H1 (cell line): Measurements from ENCODE around the gene ACBD6. TPM values are rescaled to one million over a fixed set of nuclear protein-coding genes. Genes with fewer than 3 reads are reported as not detected.

Experiments
- BCL11A ChIP-seq, 2 experiments: IDR thresholded peaks; one replicate each; pipeline ENCODE4 v1.6.1; 2011; ENCODE audit warnings: low read depth in 2 of 2, low read length in 2 of 2, mild to moderate bottlenecking in 2 of 2
- CEBPB ChIP-seq: IDR thresholded peaks from 2 replicates; pipeline ENCODE4 v1.6.1; 2012; ENCODE audit warnings: low read depth, low read length
- HDAC2 ChIP-seq, 2 experiments: fragments of 300-600 bp in 1 of 2; sonication (generic) in 1 of 2; IDR thresholded peaks; 2 replicates each; pipeline ENCODE4 v1.6.1; 2011 to 2012; ENCODE audit warnings: low read depth in 2 of 2, low read length in 2 of 2, mild to moderate bottlenecking in 2 of 2, moderate library complexity in 2 of 2, borderline replicate concordance in 1 of 2, inconsistent platforms in 1 of 2
- JUN ChIP-seq: IDR thresholded peaks from 2 replicates; pipeline ENCODE4 v1.6.1; 2011; ENCODE audit warnings: low read depth, mild to moderate bottlenecking, improper control_type of control experiment, low read length
- RNF2 ChIP-seq: fragments of 200-900, 300-1000 bp; sonication (generic); IDR thresholded peaks from 2 replicates; pipeline ENCODE4 v1.7.1; 2016; ENCODE audit warnings: borderline replicate concordance, low read depth, mild to moderate bottlenecking, antibody characterized with exemption, low read length; ENCODE audit not compliant: poor library complexity, severe bottlenecking; ENCODE audit errors: missing control alignments
- SIN3A ChIP-seq, 2 experiments: IDR thresholded peaks in 1 of 2; conservative IDR thresholded peaks in 1 of 2; 2 replicates each; pipeline ENCODE4 v1.6.1; 2011 to 2012; ENCODE audit warnings: low read length in 2 of 2, improper control_type of control experiment in 1 of 2, low read depth in 1 of 2, mild to moderate bottlenecking in 1 of 2
- SIX5 ChIP-seq: IDR thresholded peaks from 2 replicates; pipeline ENCODE4 v1.6.1; 2011; ENCODE audit warnings: mild to moderate bottlenecking, low read depth, low read length
- SP4 ChIP-seq: IDR thresholded peaks from 2 replicates; pipeline ENCODE4 v1.6.1; 2012; ENCODE audit warnings: low read length, inconsistent platforms
- ZNF274 ChIP-seq: IDR thresholded peaks from 2 replicates; pipeline ENCODE4 v1.7.0; 2012; ENCODE audit warnings: low read length, borderline replicate concordance; ENCODE audit errors: extremely low read depth
- polyA plus RNA-seq, 7 experiments: library from polyadenylated mRNA; depleted of rRNA in 3 of 7; stranded (reverse) in 5 of 7; unstranded in 2 of 7; fragments of >200 nt in 5 of 7; fragments of 200-250 nt in 2 of 7; gene quantifications; 1 replicate in 5 of 7; 2 replicates in 1 of 7; 4 replicates in 1 of 7; pipeline versions ENCODE4 v1.2.1 to v1.2.3, GENCODE V29; 2011 to 2013; ENCODE audit warnings: missing spikeins in 2 of 7, mixed read lengths in 2 of 7
- total RNA-seq: library from RNA; stranded (reverse); fragmentation: NEBNext Ultra II Directional; extraction: Animal tissue kit (Norgen Biotek cat#: 25700); gene quantifications from 2 replicates; pipeline ENCODE4 v1.2.1, GENCODE V29; 2021
- TF ChIP-seq, protein P1 (sequence below): IDR thresholded peaks from 2 replicates; pipeline ENCODE4 v1.6.1; 2011; ENCODE audit warnings: low read depth, mild to moderate bottlenecking, low read length; ENCODE audit not compliant: insufficient read depth

ACBD6 gene
- total and polyA plus RNA-seq, 2 of the 8 experiments (the other 6 are each of a cell fraction or from before 2014, with no cell fraction given): 52.0 to 67.7 TPM

DNA sequence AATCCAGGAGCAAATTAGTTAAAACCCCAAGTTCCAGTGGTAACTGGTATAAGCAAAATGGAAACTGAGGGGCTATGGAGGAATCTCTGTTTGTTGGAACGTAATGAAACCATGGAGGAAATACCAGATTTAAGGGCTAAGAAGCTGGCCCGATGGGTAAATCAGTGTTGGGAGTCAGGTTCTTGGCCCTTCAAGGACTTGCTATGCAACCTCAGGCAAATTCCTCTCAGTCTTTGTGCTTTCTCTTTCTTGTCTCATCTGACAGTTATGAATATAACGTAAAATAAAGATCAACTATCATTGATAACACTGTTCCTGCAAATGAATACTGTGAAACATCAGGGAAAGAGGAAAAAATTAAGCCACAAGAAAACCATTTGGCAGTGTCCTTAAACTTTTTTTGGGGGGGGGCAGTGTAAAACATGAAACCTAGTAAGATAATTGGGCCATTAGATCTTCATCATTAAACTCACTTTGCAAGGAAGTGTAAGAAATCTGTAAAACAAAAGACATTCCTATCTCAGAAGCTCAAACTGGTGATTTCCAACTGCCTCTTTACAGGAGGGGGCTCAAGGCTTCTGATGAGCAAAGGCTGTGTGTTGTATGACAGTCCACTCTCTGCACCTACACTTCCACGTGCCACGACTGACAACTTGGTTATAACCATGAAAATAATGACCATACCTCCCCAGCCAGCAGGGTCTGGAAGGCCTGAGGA, 224.7 kb downstream of the ACBD6 start (continued):
- TF ChIP-seq RNF2: no peak
- TF ChIP-seq SP4: no peak
- TF ChIP-seq HDAC2 (IDR thresholded peaks at IDR 0.05; ENCODE audit: borderline replicate concordance in 1 of 2, low read depth in 2 of 2, low read length in 2 of 2): no peak
- TF ChIP-seq CEBPB: no peak
- TF ChIP-seq SIX5: no peak
- no peak for TF ChIP-seq ZNF274
- TF ChIP-seq SIN3A (conservative IDR thresholded peaks at IDR 0.05 in 1 of 2, IDR thresholded peaks at IDR 0.05 in 1 of 2; ENCODE audit: low read depth in 1 of 2, low read length in 2 of 2): no peak
- TF ChIP-seq, protein P1, sequence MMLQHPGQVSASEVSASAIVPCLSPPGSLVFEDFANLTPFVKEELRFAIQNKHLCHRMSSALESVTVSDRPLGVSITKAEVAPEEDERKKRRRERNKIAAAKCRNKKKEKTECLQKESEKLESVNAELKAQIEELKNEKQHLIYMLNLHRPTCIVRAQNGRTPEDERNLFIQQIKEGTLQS: no peak
- TF ChIP-seq JUN: no peak
- TF ChIP-seq BCL11A (IDR thresholded peaks at IDR 0.05; ENCODE audit: low read depth in 2 of 2, low read length in 2 of 2): no peak
- TF ChIP-seq, all 59 proteins: peak for 0
